Measurements from ENCODE around the gene ELP6. TPM values are rescaled to one million over a fixed set of nuclear protein-coding genes. Genes with fewer than 3 reads are reported as not detected.

ELP6 gene
- total RNA-seq, 1 experiment from 2014 or later = 62.0 TPM

- Mint-ChIP-seq H3K9me3 (peaks cover 5% of the 10 kb centered on the region; the same call in 1 of the 2 replicates), H3K4me1 (no peaks in the 10 kb centered on the region), H3K27me3 (ENCODE audit: low read depth) (peaks cover 5% of the 10 kb centered on the region), H3K4me3 (no peak overlapping the region), H3K36me3 (0 out of 2 replicates have a peak, but pooled peaks cover 2% of the 10 kb centered on the region), H3K27ac (no peak overlapping the region)
- ATAC-seq (no peak), DNase-seq (ENCODE audit: low spot score) (no peak)
- ChIA-PET POLR2A (interaction anchor here (0.8 kb wide), 1 partner anchor 69 kb away, joined by 3 read pairs; no protein-coding TSS in a partner anchor), CTCF (no interaction called here)
- TF ChIP-seq ATF1 (CRISPR knock-in tag; IDR thresholded peaks at IDR 0.05) (no peak), E2F1 (CRISPR knock-in tag; IDR thresholded peaks at IDR 0.05) (no peak), KAT7 (CRISPR knock-in tag; IDR thresholded peaks at IDR 0.05; ENCODE audit: borderline replicate concordance) (no peak)
These were observed 42.8 kb upstream of the ELP6 start for GRCh38 chr3:47556351-47556750.

- Mint-ChIP-seq H3K4me3 (no peak overlapping the region), H3K27me3 (ENCODE audit: low read depth) (peaks cover 5% of the 10 kb centered on the region), H3K9me3 (peaks cover 5% of the 10 kb centered on the region; the same call in 1 of the 2 replicates), H3K36me3 (0 out of 2 replicates have a peak, but pooled peaks cover 2% of the 10 kb centered on the region), H3K4me1 (no peaks in the 10 kb centered on the region), H3K27ac (no peak overlapping the region)
- ATAC-seq (peak; percentile 75), DNase-seq (ENCODE audit: low spot score) (no peak)
- ChIA-PET CTCF (interaction anchor here (0.6 to 3.2 kb wide), 2 partner anchors 14 to 32 kb away, joined by 3 to 11 read pairs; no protein-coding TSS in a partner anchor), POLR2A (no interaction called here)
- TF ChIP-seq ERG (CRISPR knock-in tag; IDR thresholded peaks at IDR 0.05) (no peak), TCF7 (CRISPR knock-in tag; IDR thresholded peaks at IDR 0.05; ENCODE audit: low read depth) (no peak), NR1H2 (CRISPR knock-in tag; IDR thresholded peaks at IDR 0.05) (no peak), ATF3 (CRISPR knock-in tag; conservative IDR thresholded peaks at IDR 0.05) (no peak), ZNF532 (CRISPR knock-in tag; IDR thresholded peaks at IDR 0.05; ENCODE audit: borderline replicate concordance) (no peak), ATF2 (CRISPR knock-in tag; IDR thresholded peaks at IDR 0.05; ENCODE audit: borderline replicate concordance, low read depth) (no peak), NR2C2 (CRISPR knock-in tag; IDR thresholded peaks at IDR 0.05) (no peak), NFATC4 (CRISPR knock-in tag; IDR thresholded peaks at IDR 0.05) (no peak), ARID4B (CRISPR knock-in tag; IDR thresholded peaks at IDR 0.05; ENCODE audit: borderline replicate concordance) (no peak), ZNF138 (CRISPR knock-in tag; conservative IDR thresholded peaks at IDR 0.05) (no peak), ZMAT4 (CRISPR knock-in tag; IDR thresholded peaks at IDR 0.05) (no peak), PREB (CRISPR knock-in tag; IDR thresholded peaks at IDR 0.05; ENCODE audit: borderline replicate concordance) (no peak)
These were observed 40.8 kb upstream of the ELP6 start for GRCh38 chr3:47554335-47554734.

Measured in WTC11 (cell line).